NB4 (cell line): ENCODE data around the gene ATP10B.

Experiments
- MYC ChIP-seq: IDR thresholded peaks from 2 replicates; pipeline ENCODE4 v1.6.1; 2011; ENCODE audit warnings: low read depth, low read length
- POLR2A ChIP-seq: IDR thresholded peaks from 2 replicates; pipeline ENCODE4 v1.6.1; 2011; ENCODE audit warnings: mild to moderate bottlenecking; ENCODE audit not compliant: insufficient read length; ENCODE audit errors: extremely low read depth
- TF ChIP-seq, protein P1 (sequence below): IDR thresholded peaks from one replicate; pipeline ENCODE4 v1.5.1; 2012; ENCODE audit warnings: low read depth, low read length

DNA sequence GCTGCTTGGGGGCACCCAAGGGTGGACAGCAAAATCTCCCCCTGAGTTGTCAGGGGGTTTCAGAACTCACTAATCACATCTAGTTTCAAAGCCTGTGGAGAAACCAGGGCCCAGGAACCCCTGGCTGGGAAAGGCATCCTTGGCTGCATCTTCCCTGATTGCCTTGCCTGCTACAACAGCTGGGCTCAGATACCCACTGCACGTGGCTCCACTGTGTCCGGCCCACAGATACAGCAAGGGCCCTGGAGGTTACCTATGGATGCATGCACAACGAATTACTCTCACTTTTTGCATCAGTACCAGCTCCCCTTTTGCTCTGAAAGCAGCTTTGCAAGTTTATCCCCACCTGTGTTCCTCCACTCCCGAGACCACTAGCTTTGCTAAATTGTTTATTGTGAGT, 55.0 kb downstream of the ATP10B start:
- TF ChIP-seq, protein P1, sequence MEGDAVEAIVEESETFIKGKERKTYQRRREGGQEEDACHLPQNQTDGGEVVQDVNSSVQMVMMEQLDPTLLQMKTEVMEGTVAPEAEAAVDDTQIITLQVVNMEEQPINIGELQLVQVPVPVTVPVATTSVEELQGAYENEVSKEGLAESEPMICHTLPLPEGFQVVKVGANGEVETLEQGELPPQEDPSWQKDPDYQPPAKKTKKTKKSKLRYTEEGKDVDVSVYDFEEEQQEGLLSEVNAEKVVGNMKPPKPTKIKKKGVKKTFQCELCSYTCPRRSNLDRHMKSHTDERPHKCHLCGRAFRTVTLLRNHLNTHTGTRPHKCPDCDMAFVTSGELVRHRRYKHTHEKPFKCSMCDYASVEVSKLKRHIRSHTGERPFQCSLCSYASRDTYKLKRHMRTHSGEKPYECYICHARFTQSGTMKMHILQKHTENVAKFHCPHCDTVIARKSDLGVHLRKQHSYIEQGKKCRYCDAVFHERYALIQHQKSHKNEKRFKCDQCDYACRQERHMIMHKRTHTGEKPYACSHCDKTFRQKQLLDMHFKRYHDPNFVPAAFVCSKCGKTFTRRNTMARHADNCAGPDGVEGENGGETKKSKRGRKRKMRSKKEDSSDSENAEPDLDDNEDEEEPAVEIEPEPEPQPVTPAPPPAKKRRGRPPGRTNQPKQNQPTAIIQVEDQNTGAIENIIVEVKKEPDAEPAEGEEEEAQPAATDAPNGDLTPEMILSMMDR = no peak
- TF ChIP-seq POLR2A (no peak), MYC (no peak)
